Neural cell (in vitro differentiated cells): ENCODE results near the gene STIM1. TPM values are rescaled to one million over a fixed set of nuclear protein-coding genes. Genes with fewer than 3 reads are reported as not detected.

Source experiments
- H2AFZ ChIP-seq: fragments of 200-600, 300-800 bp; sonication (generic), shearing (Covaris generic); 2 replicates; pipeline ENCODE4 v1.6.0; 2014; ENCODE audit warnings: low read depth, mild to moderate bottlenecking, antibody characterized with exemption, low read length, moderate library complexity
- H3F3A ChIP-seq: fragments of 200-600 bp; shearing (Covaris generic); 2 replicates; pipeline ENCODE4 v1.6.1; 2016; ENCODE audit warnings: mild to moderate bottlenecking, moderate library complexity, mixed read lengths, antibody characterized with exemption, low read length; ENCODE audit not compliant: insufficient read depth, poor library complexity, severe bottlenecking
- H3K27ac ChIP-seq: fragments of 200-600, 300-800 bp; sonication (generic), shearing (Covaris generic); 2 replicates; pipeline ENCODE4 v1.5.1; 2014; ENCODE audit warnings: mild to moderate bottlenecking, low read length, moderate library complexity
- H3K27me3 ChIP-seq: fragments of 300-800, 200-600 bp; sonication (generic), shearing (Covaris generic); 2 replicates; pipeline ENCODE4 v1.6.0; 2014; ENCODE audit warnings: mild to moderate bottlenecking, low read depth, low read length, moderate library complexity; ENCODE audit not compliant: insufficient read depth
- H3K36me3 ChIP-seq: fragments of 300-800, 200-600 bp; sonication (generic), shearing (Covaris generic); 2 replicates; pipeline ENCODE4 v1.5.1; 2014; ENCODE audit warnings: mild to moderate bottlenecking, antibody characterized with exemption, low read length, moderate library complexity; ENCODE audit not compliant: insufficient read depth
- H3K4me2 ChIP-seq: fragments of 300-800, 200-600 bp; sonication (generic), shearing (Covaris generic); 2 replicates; pipeline ENCODE4 v1.6.0; 2014; ENCODE audit warnings: mild to moderate bottlenecking, low read length
- H3K4me3 ChIP-seq: fragments of 300-800, 200-600 bp; sonication (generic), shearing (Covaris generic); 2 replicates; pipeline ENCODE4 v1.5.1; 2014; ENCODE audit warnings: mild to moderate bottlenecking, low read length, moderate library complexity
- H3K79me2 ChIP-seq: fragments of 200-600 bp; shearing (Covaris generic); replicated peaks from 2 replicates; pipeline ENCODE4 v1.6.0; 2014; ENCODE audit warnings: mild to moderate bottlenecking, low read length, moderate library complexity; ENCODE audit not compliant: insufficient read depth
- H3K9ac ChIP-seq: fragments of 300-800, 200-600 bp; sonication (generic), shearing (Covaris generic); 2 replicates; pipeline ENCODE4 v1.6.1; 2016; ENCODE audit warnings: mild to moderate bottlenecking, low read length, mixed read lengths
- H3K9me2 ChIP-seq: fragments of 200-600 bp; shearing (Covaris generic); 2 replicates; pipeline ENCODE4 v1.6.1; 2016; ENCODE audit warnings: mild to moderate bottlenecking, low read length, mixed read lengths; ENCODE audit not compliant: insufficient read depth
- H3K9me3 ChIP-seq: fragments of 200-600, 300-800 bp; sonication (generic), shearing (Covaris generic); 2 replicates; pipeline ENCODE4 v1.6.1; 2016; ENCODE audit warnings: mild to moderate bottlenecking, mixed run types, low read length, moderate library complexity, mixed read lengths
- H4K20me1 ChIP-seq: fragments of 200-600 bp; shearing (Covaris generic); 2 replicates; pipeline ENCODE4 v1.6.1; 2016; ENCODE audit warnings: mild to moderate bottlenecking, mixed run types; ENCODE audit not compliant: insufficient read depth
- EP300 ChIP-seq: fragments of 450-650 bp; conservative IDR thresholded peaks from 2 replicates; pipeline ENCODE4 v1.6.1; 2014; ENCODE audit warnings: antibody characterized with exemption, mild to moderate bottlenecking, moderate library complexity; ENCODE audit not compliant: poor library complexity, severe bottlenecking
- EZH2 ChIP-seq: fragments of 200-600, 300-800 bp; shearing (Covaris generic), sonication (generic); IDR thresholded peaks from 2 replicates; pipeline ENCODE4 v1.6.1; 2014; ENCODE audit warnings: antibody characterized with exemption, low read length, borderline replicate concordance, mild to moderate bottlenecking; ENCODE audit not compliant: insufficient read depth, poor library complexity, severe bottlenecking
- MXI1 ChIP-seq: fragments of 450-650 bp; conservative IDR thresholded peaks from 2 replicates; pipeline ENCODE4 v1.6.1; 2014; ENCODE audit warnings: antibody characterized with exemption, mild to moderate bottlenecking; ENCODE audit not compliant: poor library complexity, severe bottlenecking
- POLR2AphosphoS5 ChIP-seq: IDR thresholded peaks from 2 replicates; pipeline ENCODE4 v1.6.1; 2012
- RAD21 ChIP-seq: fragments of 450-650 bp; conservative IDR thresholded peaks from 2 replicates; pipeline ENCODE4 v1.6.1; 2014; ENCODE audit warnings: antibody characterized with exemption, mild to moderate bottlenecking, moderate library complexity
- SMC3 ChIP-seq: fragments of 450-650 bp; conservative IDR thresholded peaks from 2 replicates; pipeline ENCODE4 v1.6.1; 2014; ENCODE audit warnings: antibody characterized with exemption, mild to moderate bottlenecking, moderate library complexity; ENCODE audit not compliant: poor library complexity
- TAF1 ChIP-seq: IDR thresholded peaks from 2 replicates; pipeline ENCODE4 v1.6.1; 2012; ENCODE audit warnings: low read depth
- polyA plus RNA-seq: library from polyadenylated mRNA; depleted of rRNA; stranded (reverse); fragments of >200 nt; gene quantifications from 2 replicates; pipeline ENCODE4 v1.2.3, GENCODE V29; 2014
- TF ChIP-seq, protein P1 (sequence below): fragments of 450-650 bp; IDR thresholded peaks from 2 replicates; pipeline ENCODE4 v1.5.1; 2014; ENCODE audit warnings: antibody characterized with exemption, mild to moderate bottlenecking, moderate library complexity; ENCODE audit not compliant: poor library complexity, severe bottlenecking
- TF ChIP-seq, protein P2 (sequence below): IDR thresholded peaks from 2 replicates; pipeline ENCODE4 v1.6.1; 2012; ENCODE audit warnings: borderline replicate concordance

The STIM1 gene
- polyA plus RNA-seq, 1 donor from 2014 or later, result 14.5 TPM

DNA sequence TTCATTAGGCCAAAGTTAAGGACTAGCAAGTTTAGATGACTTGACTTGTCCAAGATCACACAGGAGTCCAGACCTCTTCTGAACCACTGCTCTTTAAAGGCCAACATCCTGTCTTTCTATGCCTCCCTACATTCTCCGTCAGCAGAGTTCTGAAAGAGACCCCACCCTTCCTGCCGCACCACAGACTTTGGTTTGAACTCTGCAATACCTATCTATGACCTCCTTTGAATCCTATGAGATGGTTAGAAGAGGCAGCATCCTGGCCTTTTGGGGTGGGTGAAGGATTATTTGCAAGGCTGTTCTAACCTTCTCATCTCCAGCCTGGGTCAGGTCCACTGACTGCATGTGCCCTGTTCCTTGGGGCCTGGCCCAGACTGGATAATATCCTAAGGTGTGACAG lies 234.8 kb downstream of the STIM1 start:
- no peaks in the 10 kb centered on the region for H3F3A ChIP-seq
- no peaks in the 10 kb centered on the region for H3K27me3 ChIP-seq
- H2AFZ ChIP-seq, result no peak overlapping the region
- no peaks in the 10 kb centered on the region for H3K9me2 ChIP-seq
- no peaks in the 10 kb centered on the region for H3K79me2 ChIP-seq
- TF ChIP-seq EZH2, result no peak
- TF ChIP-seq POLR2AphosphoS5, result no peak
- no peak for TF ChIP-seq TAF1
- TF ChIP-seq SMC3, result no peak
- no peak for TF ChIP-seq RAD21
- TF ChIP-seq EP300, result no peak
- no peak for TF ChIP-seq MXI1
- TF ChIP-seq, protein P1, sequence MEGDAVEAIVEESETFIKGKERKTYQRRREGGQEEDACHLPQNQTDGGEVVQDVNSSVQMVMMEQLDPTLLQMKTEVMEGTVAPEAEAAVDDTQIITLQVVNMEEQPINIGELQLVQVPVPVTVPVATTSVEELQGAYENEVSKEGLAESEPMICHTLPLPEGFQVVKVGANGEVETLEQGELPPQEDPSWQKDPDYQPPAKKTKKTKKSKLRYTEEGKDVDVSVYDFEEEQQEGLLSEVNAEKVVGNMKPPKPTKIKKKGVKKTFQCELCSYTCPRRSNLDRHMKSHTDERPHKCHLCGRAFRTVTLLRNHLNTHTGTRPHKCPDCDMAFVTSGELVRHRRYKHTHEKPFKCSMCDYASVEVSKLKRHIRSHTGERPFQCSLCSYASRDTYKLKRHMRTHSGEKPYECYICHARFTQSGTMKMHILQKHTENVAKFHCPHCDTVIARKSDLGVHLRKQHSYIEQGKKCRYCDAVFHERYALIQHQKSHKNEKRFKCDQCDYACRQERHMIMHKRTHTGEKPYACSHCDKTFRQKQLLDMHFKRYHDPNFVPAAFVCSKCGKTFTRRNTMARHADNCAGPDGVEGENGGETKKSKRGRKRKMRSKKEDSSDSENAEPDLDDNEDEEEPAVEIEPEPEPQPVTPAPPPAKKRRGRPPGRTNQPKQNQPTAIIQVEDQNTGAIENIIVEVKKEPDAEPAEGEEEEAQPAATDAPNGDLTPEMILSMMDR, result no peak
- TF ChIP-seq, protein P2, sequence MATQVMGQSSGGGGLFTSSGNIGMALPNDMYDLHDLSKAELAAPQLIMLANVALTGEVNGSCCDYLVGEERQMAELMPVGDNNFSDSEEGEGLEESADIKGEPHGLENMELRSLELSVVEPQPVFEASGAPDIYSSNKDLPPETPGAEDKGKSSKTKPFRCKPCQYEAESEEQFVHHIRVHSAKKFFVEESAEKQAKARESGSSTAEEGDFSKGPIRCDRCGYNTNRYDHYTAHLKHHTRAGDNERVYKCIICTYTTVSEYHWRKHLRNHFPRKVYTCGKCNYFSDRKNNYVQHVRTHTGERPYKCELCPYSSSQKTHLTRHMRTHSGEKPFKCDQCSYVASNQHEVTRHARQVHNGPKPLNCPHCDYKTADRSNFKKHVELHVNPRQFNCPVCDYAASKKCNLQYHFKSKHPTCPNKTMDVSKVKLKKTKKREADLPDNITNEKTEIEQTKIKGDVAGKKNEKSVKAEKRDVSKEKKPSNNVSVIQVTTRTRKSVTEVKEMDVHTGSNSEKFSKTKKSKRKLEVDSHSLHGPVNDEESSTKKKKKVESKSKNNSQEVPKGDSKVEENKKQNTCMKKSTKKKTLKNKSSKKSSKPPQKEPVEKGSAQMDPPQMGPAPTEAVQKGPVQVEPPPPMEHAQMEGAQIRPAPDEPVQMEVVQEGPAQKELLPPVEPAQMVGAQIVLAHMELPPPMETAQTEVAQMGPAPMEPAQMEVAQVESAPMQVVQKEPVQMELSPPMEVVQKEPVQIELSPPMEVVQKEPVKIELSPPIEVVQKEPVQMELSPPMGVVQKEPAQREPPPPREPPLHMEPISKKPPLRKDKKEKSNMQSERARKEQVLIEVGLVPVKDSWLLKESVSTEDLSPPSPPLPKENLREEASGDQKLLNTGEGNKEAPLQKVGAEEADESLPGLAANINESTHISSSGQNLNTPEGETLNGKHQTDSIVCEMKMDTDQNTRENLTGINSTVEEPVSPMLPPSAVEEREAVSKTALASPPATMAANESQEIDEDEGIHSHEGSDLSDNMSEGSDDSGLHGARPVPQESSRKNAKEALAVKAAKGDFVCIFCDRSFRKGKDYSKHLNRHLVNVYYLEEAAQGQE, result no peak
- H3K27ac ChIP-seq, result no peak overlapping the region
- no peaks in the 10 kb centered on the region for H3K9me3 ChIP-seq
- no peak overlapping the region for H3K4me3 ChIP-seq
- H3K4me2 ChIP-seq, result no peak overlapping the region
- H4K20me1 ChIP-seq, result no peaks in the 10 kb centered on the region
- H3K36me3 ChIP-seq, result no peaks in the 10 kb centered on the region
- no peak overlapping the region for H3K9ac ChIP-seq

DNA sequence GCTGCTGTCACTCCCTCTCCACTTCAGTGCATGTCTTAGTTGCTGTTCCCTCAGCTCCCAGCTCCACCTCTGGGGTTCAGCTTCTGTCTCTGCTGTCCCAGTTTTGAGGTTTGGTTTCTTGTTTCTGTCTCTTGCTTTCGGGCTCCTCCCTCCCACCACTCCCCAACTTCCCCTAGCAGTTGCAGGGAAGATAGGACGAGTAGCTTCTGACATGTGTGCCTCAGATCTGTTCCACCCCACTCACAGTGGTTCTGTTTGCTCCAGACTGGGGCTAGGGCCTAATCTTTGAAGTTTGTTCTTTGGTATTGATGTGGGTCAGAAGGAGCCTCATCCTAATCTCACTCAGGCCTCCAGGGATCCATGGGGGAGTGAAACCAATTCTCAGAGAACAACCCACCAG lies 236.6 kb downstream of the STIM1 start:
- H2AFZ ChIP-seq, result no peak overlapping the region
- H3K9ac ChIP-seq, result no peak overlapping the region
- no peaks in the 10 kb centered on the region for H3F3A ChIP-seq
- H3K27me3 ChIP-seq, result no peaks in the 10 kb centered on the region
- no peaks in the 10 kb centered on the region for H3K9me3 ChIP-seq
- no peaks in the 10 kb centered on the region for H3K36me3 ChIP-seq
- no peaks in the 10 kb centered on the region for H3K9me2 ChIP-seq
- H3K4me2 ChIP-seq, result no peak overlapping the region
- H4K20me1 ChIP-seq, result no peaks in the 10 kb centered on the region
- TF ChIP-seq TAF1, result no peak
- TF ChIP-seq RAD21, result no peak
- TF ChIP-seq MXI1, result no peak
- no peak for TF ChIP-seq POLR2AphosphoS5
- no peak for TF ChIP-seq EP300
- TF ChIP-seq, protein P1, result no peak
- no peak for TF ChIP-seq EZH2
- TF ChIP-seq SMC3, result no peak
- TF ChIP-seq, protein P2, result no peak
- H3K4me3 ChIP-seq, result no peak overlapping the region
- H3K79me2 ChIP-seq, result peaks cover 12% of the 10 kb centered on the region
- H3K27ac ChIP-seq, result no peak overlapping the region
